Suppressor macrophage treated with lipopolysaccharide for 1 hour (primary cell): ENCODE measurements around the gene CCDC171.
"Not testable (repeated sequence)": the region's sequence is repeated elsewhere in the genome, so short reads cannot be mapped to it uniquely, and the experiment has no call there.

Source experiments
- DNase-seq, 3 donors: peaks; one replicate each; pipeline ENCODE4 v3.0.0-alpha.2; 2020 to 2022

CCDC171 gene

DNA sequence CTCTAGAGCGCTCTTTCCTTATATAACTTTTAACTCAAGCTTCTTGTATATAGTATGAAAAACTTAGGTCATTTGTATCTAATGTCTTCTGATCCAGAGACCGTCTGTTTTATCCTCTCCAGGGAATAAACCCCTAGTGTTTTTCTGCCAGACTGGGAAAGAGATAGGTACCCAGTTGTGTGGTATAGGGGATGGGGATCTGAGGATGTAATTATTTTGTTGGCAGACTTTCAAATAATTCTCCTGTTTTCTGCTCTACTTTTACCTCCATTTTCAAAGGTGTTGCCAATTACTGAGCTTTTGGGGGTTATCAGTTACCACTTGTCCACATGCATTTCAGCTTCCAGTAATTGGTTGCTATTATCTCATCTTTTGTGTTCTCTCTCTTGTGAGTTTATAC is 17.9 kb downstream of the CCDC171 start:
- no peak for DNase-seq

DNA sequence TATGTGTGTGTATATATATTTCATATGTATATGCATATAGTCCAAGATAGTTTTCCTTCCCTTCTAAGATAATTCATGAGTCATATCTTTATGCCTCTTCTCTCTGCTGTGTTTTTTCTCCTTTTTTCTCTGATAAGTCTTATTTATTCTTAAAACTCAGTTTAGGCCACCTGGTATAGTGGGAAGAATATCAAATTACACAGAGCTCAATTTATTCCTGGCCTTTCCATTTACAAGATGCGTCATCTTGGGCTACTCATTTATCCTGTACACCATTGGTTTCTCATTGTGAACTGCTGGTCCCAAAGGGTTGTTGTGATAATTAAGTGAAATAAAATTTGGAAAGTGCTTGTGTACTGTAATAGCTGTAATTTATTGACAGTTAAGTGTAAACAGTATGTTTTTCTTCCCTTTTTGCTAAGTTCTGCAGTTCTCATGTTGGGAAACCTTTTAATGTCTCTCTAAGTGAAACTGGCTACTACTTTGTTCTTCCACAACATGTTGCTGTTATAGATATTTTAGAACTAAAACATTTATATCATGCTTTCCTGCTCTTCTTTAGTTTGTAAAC is 19.4 kb downstream of the CCDC171 start:
- no peak for DNase-seq

DNA sequence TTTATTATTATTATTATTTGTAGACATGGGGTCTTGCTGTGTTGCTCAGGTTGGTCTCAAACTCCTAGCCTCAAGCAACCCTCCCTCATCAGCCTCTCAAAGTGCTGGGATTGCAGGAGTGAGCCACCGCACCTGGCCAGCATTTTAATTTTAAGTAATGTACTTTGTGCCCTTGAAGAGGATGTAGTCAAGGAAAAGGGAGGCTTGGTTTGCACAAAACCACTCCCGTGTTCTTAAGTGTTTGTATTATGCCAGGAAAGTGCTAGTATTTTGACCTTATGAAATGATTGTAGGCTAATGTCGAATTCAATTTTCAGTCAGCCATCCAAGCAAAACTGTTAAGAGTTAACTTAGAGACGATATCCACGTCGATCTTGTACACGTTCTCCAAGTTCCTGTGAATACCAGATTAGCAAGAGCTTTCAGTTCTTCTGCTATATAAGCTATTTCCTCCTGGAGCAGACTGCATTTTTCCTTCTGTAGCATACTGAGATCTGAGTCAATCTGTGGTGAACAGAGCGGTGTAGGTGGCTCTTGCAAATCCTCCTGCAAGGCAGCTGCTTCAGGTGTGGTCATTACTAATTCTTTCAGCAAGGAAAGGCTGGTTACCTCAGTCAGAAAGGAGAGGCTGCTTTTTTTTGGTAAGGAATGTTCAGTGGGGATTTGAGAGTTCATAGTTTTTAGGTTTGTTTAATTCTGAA is 23.7 kb downstream of the CCDC171 start:
- DNase-seq: no peak

DNA sequence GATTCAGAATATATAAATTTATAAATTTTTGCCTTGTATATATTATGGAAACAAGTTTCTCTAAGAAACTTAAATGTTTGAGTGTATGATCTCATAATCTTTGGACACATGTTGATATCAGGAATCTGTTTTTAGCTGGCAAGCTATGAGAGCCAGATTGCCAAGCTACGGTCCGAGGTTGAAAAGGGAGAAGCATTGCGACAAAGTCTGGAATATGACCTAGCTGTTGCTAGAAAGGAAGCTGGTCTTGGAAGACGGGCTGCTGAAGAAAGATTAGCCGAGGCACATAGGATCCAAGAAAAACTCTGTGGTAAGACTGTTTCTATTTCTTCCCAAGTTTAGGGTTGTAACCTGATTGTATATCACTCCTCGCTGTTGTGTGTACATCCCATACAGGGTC is 25.9 kb downstream of the CCDC171 start:
- DNase-seq: no peak

DNA sequence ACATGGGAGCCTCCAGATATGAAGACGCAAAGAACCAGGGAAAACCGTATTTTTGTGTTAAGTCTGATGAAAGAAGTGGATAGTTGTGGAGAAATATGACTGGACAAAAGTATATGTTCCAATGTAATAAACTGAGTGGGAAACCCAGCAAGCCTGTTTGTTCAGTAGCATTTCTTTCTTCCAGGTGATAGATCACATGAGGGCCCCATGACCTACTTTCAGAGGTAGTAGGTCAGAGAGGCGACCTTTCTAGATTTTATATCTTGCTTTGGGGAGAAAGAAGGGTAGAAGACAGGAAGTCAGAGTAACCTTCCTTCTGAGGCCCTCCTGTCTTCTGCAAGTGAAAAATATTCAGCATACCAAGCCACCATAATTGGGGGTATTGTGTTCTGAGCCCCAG is 31.5 kb downstream of the CCDC171 start:
- DNase-seq: no peak

DNA sequence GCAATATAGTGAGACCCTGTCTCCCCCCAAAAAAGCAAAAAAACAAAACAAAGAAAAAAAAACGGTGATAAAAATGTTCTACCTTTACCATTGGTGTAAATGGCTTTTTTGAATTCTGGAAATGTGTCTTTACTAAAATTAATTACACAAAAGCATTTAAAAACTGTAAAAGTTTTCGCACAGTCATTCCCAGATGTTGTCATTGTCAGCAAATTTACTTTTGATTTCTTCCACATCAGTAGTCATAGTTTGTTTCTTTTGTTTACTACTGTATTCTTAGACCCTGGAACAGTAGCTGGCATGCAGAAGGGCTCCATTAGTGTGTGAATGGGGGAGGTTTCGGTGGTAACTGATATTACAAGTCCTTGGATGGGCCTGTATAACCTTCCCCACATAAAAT is 39.5 kb downstream of the CCDC171 start:
- no peak for DNase-seq

DNA sequence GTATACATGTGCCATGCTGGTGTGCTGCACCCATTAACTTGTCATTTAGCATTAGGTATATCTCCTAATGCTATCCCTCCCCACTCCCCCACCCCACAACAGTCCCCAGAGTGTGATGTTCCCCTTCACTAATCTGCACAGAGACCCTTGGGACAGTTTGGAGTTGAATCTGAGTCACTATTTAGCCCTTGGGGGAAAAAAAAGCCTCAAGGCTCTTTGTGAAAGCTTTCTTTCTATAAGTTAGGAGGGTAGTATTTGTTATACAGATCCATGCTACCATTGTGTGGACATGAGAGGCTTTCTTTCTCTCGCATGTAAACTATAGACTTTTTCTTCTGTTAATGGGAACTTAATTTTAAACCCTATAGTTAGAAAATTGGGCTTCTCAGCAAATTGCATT is 40.1 kb downstream of the CCDC171 start:
- DNase-seq: not testable (repeated sequence)

DNA sequence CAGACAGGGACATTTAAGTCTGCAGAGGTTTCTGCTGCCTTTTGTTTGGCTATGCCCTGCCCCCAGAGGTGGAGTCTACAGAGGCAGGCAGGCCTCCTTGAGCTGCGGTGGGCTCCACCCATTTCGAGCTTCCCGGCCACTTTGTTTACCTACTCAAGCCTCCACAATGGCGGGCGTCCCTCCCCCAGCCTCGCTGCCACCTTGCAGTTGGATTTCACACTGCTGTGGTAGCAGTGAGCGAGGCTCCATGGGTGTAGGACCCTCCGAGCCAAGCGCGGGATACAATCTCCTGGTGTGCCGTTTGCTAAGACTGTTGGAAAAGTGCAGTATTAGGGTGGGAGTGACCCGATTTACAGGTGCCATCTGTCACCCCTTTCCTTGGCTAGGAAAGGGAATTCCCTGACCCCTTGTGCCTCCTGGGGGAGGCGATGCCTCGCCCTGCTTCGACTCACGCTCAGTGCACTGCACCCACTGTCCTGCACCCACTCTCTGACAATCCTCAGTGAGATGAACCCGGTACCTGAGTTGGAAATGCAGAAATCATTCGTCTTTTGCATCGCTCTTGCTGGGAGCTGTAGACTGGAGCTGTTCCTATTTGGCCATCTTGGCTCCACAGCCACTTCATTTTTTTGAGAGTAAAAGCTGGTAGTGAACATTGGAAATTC is 48.0 kb downstream of the CCDC171 start:
- DNase-seq: not testable (repeated sequence)

DNA sequence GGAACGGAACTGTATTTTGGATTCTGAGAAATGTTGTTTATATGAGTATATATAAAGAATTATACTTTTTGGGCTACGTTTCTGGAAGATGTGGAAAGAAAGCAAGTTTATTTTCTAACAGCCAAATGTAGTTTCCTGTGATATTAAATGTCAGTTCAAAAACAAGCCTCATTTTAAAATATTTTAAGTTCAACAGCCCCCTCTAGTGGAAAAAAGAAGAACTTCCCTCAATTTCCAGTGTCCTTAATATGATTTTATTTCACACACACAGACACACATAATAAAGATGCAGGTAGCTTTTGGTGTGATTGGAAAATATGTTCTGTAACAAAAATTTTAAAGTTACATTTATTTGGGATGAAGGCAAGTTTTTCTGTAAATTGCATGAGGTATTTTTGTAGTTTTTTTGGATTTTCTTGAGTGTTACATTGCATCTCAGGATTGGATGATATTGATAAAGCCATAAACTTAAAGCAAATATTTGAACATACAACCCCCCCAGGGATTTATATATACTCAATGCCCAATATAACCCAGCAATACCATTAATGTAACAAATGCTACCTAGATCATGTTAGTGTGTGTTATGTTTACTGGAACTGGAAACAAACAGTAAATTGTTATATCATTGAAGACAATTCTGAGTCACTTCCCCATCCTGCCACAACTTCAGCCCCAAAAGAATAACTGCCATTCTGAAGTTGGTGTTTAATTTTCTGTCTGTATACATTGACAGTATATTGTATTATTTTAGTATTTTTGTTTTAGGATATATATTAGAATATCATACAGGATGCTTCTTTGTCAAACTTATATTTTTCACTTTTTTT is 54.0 kb downstream of the CCDC171 start:
- DNase-seq: peak; percentile 53 to 80 (median 74)

DNA sequence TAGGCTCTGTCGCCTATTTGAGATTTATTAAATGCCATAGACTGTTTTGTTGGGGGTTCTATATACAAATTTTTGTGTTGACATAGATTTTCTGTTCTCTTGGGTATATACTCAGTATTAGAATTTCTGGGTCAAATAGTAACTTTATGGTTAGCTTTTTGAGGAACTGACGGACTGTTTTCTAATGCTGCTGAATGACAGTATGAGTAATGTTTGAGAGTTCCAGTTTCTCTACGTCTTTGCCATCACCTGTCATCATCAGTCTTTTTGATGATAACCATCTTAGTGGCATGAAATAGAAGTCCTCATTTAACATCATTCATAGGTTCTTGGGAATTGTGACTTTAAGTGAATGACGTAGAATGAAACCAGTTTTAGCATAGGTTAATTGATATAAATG is 60.1 kb downstream of the CCDC171 start:
- DNase-seq: no peak

DNA sequence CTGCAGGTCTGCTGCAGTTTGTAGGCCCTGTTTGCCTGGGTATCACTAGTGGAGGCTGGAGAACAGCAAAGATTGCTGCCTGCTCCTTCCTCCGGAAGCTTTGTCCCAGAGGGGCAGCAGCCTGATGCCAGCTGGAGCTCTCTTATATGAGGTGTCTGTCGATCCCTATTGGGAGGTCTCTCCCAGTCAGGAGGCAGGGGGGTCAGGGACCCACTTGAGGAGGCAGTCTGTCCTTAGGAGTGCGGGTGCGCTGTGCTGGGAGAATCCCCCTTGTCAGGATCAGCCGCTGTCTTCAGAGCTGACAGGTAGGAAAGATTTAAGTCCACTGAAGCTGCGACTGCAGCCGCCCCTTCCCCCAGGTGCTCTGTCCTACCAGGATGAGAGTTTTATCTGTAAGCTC is 64.9 kb downstream of the CCDC171 start:
- no peak for DNase-seq

DNA sequence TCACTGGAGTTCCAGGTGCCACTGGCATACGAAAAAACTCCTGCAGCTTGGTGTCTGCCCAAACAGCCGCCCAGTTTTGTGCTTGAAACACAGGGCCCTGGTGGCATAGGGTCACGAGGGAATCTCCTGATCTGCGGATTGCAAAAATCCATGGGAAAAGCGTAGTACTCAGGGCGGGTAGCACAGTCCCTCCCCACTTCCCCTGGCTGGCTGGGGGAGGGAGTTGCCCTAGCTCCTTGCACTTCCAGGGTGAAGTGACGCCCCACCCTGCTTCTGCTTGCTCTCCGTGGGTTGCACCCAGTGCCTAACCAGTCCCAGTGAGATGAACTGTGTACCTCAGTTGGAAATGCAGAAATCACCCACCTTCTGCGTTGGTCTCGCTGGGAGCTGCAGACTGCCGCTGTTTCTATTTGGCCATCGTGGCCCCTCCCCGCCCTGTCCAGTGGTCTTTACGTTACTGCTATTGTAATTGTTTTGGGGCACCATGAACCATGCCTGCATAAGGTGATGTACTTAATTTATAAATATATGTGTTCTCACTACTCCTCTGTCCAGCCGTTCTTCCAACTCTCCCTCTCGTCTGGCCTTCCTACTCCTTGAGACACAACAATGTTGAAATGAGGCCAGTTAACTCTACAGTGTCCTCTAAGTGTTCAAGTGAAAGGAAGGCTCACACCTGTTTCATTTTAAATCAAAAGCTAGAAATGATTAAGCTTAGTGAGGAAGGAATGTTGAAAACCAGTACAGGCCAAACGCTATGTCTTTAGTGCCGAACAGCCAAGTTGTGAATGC is 65.9 kb downstream of the CCDC171 start:
- DNase-seq: no peak

DNA sequence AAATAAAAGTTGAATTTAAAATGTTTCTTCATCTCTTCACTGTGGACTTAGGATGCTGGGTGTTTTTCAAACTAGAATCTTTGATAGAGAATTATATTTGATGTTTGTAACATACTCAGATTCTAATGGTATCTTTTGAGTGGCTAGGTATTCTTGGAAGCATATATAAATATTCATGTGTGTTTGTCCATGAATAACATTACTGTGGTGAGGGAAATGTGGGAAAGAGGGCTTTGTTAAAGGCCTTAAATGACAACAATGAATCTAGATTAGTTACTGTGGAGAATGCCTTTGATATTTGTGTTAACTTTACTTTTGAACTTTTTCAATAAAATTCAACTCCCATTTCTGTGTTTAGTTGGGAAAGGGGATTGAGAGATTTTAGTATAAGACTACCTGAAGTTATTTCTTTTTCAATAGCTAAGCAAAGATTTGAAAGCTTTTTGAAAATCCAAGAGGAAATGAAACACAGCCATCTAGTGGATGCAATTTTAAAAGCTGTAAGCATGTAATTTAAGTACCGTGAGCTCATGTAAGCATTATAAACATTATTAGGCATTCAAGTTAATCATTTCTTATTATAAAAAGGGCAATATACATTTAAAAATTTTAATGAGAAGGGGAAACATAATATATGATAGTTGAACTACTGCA is 69.6 kb downstream of the CCDC171 start:
- no peak for DNase-seq

DNA sequence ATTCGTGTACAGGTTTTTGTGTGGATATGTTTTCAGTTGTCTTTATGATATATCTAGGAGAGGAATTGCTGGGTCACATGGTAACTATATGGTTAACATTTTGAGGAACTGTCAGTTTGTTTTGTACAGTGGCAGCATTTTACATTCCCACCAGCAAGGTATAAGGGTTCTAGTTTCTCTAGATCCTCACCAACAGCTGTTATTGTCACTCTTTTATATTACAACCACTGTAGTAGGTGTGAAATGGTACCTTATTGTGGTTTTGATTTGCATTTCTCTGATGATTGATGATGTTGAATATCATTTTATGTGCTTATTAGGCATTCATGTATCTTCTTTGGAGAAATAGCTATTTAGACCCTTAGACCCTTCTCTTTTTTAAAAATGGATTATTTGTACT is 82.9 kb downstream of the CCDC171 start:
- DNase-seq: no peak

DNA sequence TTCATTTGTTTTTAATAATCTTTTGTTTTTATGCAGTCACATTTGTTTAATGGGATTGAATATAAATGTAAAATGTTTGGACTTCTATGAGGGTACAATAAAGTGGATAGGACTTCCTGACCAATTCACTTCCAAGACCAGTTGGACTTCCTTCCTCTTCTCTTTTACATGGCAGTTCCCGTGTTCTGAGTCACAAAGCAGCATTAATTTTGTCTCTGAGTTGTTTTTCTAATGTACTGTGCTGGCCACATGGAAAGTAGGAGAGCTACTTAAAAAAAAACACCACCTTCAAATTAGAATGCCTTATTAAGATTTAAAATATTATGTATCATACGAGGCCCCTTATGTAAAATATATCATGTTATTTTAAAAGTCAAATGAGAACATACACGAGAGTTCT is 87.3 kb downstream of the CCDC171 start:
- peak in 2 of 3 donors; percentile 3 to 16 for DNase-seq

DNA sequence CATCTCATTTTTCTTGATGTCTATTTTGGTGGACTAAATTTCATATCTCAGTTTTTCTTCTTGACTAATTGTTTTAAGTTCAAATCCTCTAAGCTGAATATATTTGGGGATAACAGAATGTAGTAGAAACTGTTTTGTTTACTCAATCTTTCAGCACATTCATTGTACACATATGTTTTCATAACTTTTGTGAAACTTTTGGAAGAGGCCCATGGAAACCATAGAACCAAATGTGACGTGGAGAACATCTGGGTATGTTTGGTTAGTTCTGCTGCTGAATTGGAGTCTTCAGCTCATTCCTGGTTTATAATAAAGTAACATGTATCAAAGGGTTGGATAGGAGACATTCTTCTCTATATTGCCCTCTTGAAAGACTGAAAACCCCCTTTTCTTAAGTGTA is 88.4 kb downstream of the CCDC171 start:
- no peak for DNase-seq

DNA sequence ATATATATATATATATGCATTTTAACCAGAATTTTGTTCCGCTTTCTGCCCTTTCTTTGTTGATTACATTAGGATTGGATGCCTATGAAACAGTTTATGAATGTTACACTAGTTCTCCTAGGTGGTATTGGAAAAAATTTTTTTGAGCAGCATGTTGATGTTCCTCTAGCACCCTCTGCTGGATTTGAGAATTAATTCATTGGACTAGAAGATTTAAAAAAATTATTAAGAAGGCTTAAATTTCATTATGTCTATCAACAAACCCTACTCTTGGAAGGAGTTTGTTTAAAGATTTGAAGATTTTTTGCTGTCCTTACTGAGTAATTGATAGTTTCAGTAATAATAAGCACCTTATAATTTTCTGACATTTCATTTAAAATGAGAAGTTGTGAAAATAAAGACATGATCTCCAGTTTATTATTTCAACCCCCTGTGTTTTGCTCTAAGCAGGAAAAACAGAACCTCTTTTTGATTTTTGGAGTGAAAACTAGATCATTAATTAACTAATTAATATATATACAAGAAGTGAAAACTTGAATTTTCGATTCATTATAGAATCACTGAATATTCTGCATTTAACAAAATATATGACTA is 89.6 kb downstream of the CCDC171 start:
- peak; percentile 32 to 63 (median 54) for DNase-seq

DNA sequence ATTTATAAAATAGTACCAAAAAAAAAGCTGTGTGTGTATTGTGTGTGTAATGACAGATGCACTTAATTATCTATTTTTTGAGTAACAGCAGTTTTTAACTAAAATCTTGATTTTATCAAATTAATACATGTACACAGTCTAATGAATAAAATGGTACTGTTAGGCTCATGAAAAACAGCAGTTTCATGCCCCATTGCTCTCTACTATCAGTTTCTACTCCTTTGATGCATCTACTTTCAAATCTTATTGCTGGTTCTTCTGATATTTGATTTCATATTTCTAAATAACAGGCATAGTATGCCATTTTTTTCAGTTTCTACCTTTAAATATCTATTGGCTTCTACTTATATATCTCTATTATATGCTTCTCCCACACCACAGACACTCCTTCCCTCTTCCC is 117.4 kb downstream of the CCDC171 start:
- no peak for DNase-seq

DNA sequence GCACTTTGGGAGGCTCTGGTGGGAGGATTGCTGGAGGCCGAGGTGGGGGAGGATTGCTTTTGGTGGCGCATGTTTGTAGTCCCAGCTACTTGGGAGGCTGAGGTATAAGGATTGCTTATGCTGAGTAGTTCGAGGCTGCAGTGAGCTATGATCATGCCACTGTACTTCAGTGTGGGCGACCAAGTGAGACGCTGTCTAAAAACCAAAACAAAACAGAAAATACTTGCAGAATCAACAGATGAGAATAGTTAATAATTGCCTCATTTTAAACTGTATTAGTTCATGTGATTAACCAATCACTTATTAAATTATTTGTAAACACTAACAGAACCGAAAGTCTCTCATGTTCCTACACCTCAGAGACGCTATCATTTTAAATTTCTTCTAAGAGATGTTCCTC is 118.1 kb downstream of the CCDC171 start:
- DNase-seq: no peak

DNA sequence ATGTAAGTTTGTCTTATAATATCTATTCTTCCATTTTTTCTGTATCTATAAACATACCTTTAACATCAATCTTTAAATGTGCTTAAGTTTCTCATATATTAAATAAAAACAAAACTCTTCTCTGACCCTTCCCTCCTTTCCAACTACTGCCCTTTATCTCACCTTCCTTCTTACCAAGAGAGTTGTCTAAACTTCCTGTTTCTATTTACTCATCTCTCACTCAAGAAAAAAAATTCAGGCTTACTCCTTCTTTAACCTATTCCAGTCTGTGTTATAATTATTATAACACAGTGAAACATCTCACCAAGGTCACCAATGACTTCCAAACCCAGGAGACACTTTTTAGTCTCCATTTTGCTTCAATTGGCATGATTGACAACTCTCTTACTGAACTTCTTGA is 140.9 kb downstream of the CCDC171 start:
- DNase-seq: no peak

DNA sequence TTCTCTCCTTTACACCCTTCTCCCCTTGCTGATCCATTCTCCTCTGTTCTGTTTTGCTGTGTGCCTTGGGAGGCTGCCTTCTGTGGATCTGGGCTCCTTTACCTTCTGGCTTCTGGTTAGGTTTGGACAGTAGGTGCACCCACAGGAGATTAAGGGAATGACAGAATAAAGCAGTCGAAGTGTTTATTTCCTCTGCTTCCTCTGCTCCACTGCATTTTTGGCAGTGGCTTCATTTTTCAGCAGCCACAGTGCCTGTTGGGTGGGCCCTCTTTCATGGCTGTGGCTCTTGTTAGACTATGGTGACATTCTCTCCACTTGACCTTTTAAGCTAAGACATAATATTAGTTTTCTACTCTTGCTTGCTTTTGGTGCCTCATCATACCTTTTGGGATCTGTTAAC is 144.1 kb downstream of the CCDC171 start:
- no peak for DNase-seq

DNA sequence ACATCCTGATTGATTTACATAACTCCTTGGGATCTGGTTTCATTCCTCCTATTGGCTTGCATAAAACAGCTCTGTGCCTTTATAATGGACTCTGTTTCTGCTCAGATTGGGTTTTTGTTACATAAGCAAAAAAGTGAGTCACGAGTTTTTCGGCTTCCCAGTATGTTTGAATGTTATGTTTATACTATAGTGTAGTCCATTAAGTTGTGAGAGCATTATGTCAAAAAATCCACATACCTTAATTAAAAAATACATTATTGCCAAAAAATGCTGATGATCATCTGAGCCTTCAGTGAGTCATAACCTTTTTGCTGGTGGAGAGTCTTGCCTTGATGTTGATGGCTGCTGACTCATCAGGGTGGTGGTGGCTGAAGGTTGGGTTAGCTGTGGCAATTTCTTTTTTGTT is 144.6 kb downstream of the CCDC171 start:
- peak in 2 of 3 donors; percentile 4 to 11 for DNase-seq
